ENCODE results near the gene ELP4.
"Not testable (repeated sequence)": the region's sequence is repeated elsewhere in the genome, so short reads cannot be mapped to it uniquely, and the experiment has no call there.

Gene ELP4

DNA sequence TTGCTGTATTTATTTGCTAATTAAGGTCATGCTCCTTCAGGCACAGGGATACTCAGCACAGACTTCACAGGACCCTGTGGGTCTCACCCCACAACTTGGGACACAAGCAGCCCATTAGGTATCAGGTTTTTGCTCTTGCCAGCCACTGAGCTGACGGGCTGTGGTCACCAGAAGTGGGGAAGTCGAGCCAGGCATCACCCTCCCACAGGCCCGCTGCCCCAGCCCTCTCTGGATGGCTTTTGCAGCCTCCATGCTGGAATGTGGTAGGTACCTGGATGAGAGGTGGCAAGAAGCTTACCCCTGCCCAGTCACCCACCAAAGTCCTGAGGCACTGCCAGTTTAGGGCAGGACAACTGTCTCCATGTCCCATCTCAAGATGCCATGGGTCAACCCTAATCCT is 213.2 kb downstream of the ELP4 start:
- TF ChIP-seq, protein P1, sequence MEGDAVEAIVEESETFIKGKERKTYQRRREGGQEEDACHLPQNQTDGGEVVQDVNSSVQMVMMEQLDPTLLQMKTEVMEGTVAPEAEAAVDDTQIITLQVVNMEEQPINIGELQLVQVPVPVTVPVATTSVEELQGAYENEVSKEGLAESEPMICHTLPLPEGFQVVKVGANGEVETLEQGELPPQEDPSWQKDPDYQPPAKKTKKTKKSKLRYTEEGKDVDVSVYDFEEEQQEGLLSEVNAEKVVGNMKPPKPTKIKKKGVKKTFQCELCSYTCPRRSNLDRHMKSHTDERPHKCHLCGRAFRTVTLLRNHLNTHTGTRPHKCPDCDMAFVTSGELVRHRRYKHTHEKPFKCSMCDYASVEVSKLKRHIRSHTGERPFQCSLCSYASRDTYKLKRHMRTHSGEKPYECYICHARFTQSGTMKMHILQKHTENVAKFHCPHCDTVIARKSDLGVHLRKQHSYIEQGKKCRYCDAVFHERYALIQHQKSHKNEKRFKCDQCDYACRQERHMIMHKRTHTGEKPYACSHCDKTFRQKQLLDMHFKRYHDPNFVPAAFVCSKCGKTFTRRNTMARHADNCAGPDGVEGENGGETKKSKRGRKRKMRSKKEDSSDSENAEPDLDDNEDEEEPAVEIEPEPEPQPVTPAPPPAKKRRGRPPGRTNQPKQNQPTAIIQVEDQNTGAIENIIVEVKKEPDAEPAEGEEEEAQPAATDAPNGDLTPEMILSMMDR (conservative IDR thresholded peaks at IDR 0.05): no peak

DNA sequence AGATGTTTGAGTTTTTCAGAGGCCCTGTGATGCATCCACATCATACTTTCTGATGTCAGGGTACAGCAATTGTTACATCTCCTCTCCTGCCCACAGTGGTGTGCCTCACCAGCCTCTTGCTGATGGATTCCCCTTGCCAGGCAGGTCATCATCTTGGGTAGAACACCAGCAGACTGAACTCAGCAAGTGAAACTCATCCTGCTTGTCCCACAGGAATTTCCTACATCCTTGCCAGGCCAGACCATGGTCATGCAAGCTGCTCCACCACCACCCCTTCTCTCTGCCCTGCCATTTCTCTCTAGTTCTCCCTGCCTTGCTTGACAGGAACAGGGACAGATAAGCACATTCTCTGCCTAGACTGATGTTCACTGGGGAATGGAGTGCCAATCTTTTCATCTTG is 215.6 kb downstream of the ELP4 start:
- no peak overlapping the region for H3K27ac ChIP-seq
- TF ChIP-seq, protein P1 (conservative IDR thresholded peaks at IDR 0.05): no peak

More for the DNA sequence above, 213.2 kb downstream of the ELP4 start:
- H3K27ac ChIP-seq: no peak overlapping the region

DNA sequence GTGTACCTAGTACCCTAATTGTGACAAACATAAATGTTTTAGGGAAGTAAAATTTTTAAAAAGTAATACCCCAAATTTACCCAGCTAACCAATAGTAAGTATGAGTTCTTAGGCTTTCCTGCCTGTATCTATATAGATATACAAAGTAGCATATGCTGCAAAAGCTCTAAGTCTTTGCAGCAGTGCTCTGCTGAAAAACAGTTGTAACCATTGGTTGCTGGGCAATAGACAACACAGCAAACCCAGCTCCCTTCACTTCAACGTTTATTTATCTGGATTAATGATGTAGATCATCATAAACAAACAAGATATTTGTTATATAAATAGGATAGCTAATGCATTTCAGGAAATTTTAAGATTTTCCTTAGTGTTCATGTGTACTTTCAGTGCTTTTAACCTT is 218.9 kb downstream of the ELP4 start:
- no peak overlapping the region for H3K27ac ChIP-seq
- TF ChIP-seq, protein P1 (conservative IDR thresholded peaks at IDR 0.05): no peak

DNA sequence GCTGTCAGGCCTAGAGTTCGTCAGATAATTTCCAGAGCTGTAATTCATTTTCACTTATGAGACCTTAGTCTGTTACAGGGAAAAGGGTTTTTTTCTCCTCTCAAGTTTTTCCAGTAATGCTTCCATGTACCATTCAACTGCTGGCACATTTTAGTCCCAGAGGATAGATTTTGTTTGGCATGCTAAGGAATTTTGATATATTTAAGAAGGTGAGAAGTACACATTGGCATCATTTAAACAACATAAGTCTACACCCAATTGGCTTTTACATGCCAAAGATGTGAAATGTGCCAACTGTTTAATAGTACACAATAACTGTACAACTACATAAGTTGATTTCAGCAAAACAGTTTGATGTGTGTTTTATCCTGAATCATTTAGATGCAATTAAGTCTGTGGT is 230.6 kb downstream of the ELP4 start:
- no peak overlapping the region for H3K27ac ChIP-seq
- TF ChIP-seq, protein P1 (conservative IDR thresholded peaks at IDR 0.05): no peak

DNA sequence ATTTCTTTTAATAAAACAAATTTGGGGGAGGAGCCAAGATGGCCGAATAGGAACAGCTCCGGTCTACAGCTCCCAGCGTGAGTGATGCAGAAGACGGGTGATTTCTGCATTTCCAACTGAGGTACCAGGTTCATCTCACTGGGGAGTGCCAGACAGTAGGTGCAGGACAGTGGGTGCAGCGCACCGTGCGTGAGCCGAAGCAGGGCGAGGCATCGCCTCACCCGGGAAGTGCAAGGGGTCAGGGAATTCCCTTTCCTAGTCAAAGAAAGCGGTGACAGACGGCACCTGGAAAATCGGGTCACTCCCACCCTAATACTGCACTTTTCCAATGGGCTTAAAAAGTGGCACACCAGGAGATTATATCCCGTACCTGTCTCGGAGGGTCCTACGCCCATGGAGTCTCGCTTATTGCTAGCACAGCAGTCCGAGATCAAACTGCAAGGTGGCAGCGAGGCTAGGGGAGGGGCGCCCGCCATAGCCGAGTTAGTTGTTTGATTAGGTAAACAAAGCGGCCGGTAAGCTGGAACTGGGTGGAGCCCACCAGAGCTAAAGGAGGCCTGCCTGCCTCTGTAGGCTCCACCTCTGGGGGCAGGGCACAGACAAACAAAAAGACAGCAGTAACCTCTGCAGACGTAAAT is 231.3 kb downstream of the ELP4 start:
- H3K27ac ChIP-seq: not testable (repeated sequence)

DNA sequence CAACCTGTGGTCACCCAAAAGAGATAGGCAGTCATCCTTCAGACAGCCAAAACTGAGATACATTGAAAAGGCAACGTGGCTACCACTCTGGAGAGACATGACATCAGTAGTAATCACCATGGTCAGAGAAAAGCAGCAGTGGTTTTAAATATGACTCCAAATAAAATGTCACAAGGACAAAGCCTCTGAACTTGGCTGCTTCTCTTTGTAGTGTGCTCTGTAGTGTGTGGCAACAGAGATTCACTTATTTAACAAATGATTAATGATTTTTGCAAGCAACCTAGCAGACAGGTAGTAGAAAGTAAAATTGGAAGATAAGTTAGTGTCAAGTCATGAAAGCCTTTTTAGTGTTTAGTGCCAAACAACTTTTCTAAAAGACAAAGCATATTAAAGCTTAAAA is 238.0 kb downstream of the ELP4 start:
- no peak overlapping the region for H3K27ac ChIP-seq
- TF ChIP-seq, protein P1 (conservative IDR thresholded peaks at IDR 0.05): no peak

DNA sequence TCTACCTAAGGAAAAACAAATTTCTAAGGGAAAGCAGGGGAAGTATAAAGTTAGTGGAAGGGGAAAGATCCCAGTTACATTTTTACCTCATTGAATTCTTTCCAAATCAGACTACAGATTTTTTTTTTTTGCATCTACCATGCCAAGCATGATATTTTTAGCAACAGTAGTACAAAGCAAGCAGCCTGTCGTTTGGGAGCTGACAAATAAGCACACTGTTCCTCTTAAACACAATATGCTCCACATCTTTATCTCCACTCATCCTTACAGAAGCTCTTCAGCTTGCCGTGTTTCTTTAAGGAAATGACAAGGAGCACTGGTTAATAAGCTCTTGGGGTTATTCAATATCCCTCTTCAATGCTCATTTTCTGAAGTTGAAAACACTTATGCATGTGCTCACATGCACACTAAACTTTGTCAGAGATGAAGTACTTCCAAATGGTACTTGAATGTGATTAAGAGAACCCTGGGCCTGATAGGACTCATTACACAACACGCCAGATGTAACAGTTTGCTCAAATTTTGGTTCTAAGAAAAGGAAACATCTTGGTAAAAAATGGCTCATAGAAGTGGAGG is 247.8 kb downstream of the ELP4 start:
- TF ChIP-seq, protein P1 (conservative IDR thresholded peaks at IDR 0.05): no peak
- H3K27ac ChIP-seq: no peak overlapping the region

DNA sequence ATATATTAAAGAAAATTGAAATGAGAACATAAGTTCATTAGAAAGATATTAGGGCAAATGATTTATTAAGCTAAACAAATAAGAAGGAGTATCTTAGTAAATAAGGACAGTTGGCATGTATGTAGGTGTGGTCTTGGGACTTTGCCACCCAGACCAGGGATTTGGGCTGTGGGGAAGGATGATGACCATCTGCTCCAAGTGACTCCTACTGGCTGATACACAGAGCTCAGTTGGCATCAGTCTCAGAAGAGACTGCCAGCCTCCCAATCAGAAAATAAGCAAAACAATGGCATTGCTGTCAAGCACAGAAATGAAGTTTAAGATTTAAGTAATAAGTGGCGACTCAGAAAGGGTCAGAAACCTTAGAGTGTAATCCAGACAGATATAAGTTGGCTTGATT is 252.1 kb downstream of the ELP4 start:
- TF ChIP-seq, protein P1 (conservative IDR thresholded peaks at IDR 0.05): no peak
- no peak overlapping the region for H3K27ac ChIP-seq

All from VCaP (cell line).